Lower lobe of right lung (tissue), 2 donors: Measurements from ENCODE around the gene HRH4. TPM values are rescaled to one million over a fixed set of nuclear protein-coding genes. Genes with fewer than 3 reads are reported as not detected.

ENCODE experiments used
- ATAC-seq, 2 donors: fragments of 200-7000 bp; cut with Tn5 transposase; one replicate each; pipeline ENCODE4 v1.9.1; 2020 to 2022; ENCODE audit warnings: mild to moderate bottlenecking in 2 of 2, moderate library complexity in 2 of 2
- DNase-seq: peaks from one replicate; pipeline ENCODE4 v3.0.0-alpha.2; 2020
- H3K27ac ChIP-seq: fragments of 200-600 bp; one replicate; pipeline ENCODE4 v1.8.0; 2022
- H3K27me3 ChIP-seq: fragments of 200-600 bp; one replicate; pipeline ENCODE4 v1.8.0; 2022; ENCODE audit warnings: low read depth
- H3K36me3 ChIP-seq: fragments of 200-600 bp; one replicate; pipeline ENCODE4 v1.8.0; 2022; ENCODE audit warnings: mild to moderate bottlenecking
- H3K4me1 ChIP-seq: fragments of 200-600 bp; one replicate; pipeline ENCODE4 v1.8.0; 2022
- H3K4me3 ChIP-seq: fragments of 200-600 bp; one replicate; pipeline ENCODE4 v1.8.0; 2022; ENCODE audit warnings: mild to moderate bottlenecking
- H3K9me3 ChIP-seq: fragments of 200-600 bp; one replicate; pipeline ENCODE4 v1.8.0; 2022
- intact Hi-C: fragments of 100-400 bp; cut with DNase I; formaldehyde crosslinking; loops from one replicate; pipeline ENCODE4 v1.11.0; 2022
- total RNA-seq: library from RNA; stranded (reverse); fragmentation: NEBNext Ultra II Directional; extraction: Animal tissue kit (Norgen Biotek cat#: 25700); gene quantifications from one replicate; pipeline ENCODE4 v1.2.1, GENCODE V29; 2021
- TF ChIP-seq, protein P1 (sequence below): fragments of 200-600 bp; IDR thresholded peaks from one replicate; pipeline ENCODE4 v1.8.0; 2022; ENCODE audit warnings: antibody characterized with exemption, mild to moderate bottlenecking
- donor health status: DM: no; HTN: yes; CAD: no; lungs with severe emphysema.

Gene HRH4
- total RNA-seq, 1 donor from 2014 or later: 2.0 TPM

DNA sequence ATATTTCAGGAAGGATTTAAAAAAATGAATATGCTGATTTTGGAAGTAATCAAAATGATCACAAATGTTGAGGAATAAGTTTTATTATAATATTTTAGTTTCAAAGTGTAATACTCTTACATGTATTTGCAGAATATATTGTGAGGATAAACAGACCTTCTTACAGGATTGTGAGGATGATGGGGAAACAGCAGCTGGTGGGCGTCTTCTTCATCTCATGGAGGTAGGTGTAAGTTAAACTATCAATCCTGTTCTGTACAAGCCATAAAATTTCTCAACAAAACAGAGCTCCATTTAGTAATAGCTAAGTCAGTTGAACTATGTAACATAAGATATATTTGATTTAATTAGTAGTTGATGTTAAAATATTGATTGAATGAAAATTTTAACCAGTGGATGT, 12.5 kb upstream of the HRH4 start:
- Histone ChIP-seq H3K4me3 (no peak overlapping the region), H3K4me1 (no peaks in the 10 kb centered on the region), H3K27me3 (no peaks in the 10 kb centered on the region), H3K36me3 (peaks cover 79% of the 10 kb centered on the region), H3K27ac (no peak overlapping the region), H3K9me3 (no peaks in the 10 kb centered on the region)
- TF ChIP-seq, protein P1, sequence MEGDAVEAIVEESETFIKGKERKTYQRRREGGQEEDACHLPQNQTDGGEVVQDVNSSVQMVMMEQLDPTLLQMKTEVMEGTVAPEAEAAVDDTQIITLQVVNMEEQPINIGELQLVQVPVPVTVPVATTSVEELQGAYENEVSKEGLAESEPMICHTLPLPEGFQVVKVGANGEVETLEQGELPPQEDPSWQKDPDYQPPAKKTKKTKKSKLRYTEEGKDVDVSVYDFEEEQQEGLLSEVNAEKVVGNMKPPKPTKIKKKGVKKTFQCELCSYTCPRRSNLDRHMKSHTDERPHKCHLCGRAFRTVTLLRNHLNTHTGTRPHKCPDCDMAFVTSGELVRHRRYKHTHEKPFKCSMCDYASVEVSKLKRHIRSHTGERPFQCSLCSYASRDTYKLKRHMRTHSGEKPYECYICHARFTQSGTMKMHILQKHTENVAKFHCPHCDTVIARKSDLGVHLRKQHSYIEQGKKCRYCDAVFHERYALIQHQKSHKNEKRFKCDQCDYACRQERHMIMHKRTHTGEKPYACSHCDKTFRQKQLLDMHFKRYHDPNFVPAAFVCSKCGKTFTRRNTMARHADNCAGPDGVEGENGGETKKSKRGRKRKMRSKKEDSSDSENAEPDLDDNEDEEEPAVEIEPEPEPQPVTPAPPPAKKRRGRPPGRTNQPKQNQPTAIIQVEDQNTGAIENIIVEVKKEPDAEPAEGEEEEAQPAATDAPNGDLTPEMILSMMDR: no peak
- intact Hi-C loops: no loop called here
- ATAC-seq (no peak), DNase-seq (no peak)

DNA sequence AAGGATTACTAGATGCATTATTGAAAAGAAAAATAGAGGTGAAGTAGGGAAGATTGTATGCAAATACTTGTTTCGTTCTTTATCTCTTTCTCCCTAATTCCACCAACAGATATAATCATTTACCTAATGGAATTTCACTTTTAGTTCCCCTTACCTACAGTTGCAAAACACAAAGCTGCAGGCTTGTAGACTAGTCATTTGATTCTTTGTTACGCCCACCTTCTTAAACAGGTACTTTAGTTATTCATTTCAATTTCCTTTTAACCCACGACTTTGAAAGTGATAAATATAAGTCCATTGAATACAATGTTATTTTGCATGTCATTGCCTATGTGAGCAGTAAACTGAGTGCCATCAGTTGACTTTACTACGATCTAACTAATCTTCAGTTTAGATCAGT, 3.9 kb upstream of the HRH4 start:
- Histone ChIP-seq H3K9me3 (no peaks in the 10 kb centered on the region), H3K27me3 (no peaks in the 10 kb centered on the region), H3K36me3 (peaks cover 4% of the 10 kb centered on the region), H3K4me1 (no peaks in the 10 kb centered on the region), H3K4me3 (no peak overlapping the region), H3K27ac (no peak overlapping the region)
- intact Hi-C loops: no loop called here
- ATAC-seq: no peak
- TF ChIP-seq, protein P1: no peak
- DNase-seq: no peak

DNA sequence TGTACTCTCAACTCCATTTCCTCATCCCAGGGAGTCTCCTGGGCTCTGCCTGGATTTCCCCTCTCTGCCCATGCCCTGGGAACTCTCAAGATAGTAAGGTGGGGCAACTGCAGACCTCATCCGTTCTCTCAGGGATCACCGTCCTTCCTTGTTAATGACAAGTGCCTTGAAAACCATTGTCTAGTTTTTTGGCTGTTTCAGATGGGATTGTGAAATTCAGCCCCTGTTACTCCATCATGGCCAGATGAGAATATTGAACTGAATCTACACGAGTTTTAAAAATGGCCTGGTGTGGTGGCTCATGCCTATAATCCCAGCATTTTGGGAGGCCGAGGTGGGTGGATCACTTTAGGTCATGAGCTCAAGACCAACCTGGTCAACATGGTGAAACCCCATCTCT, 665 bp upstream of the HRH4 start:
- DNase-seq (no peak), ATAC-seq (no peak)
- intact Hi-C loops: no loop called here
- Histone ChIP-seq H3K27ac (no peak overlapping the region), H3K4me3 (no peak overlapping the region), H3K4me1 (no peaks in the 10 kb centered on the region), H3K36me3 (no peaks in the 10 kb centered on the region), H3K27me3 (no peaks in the 10 kb centered on the region), H3K9me3 (no peaks in the 10 kb centered on the region)
- TF ChIP-seq, protein P1: no peak

DNA sequence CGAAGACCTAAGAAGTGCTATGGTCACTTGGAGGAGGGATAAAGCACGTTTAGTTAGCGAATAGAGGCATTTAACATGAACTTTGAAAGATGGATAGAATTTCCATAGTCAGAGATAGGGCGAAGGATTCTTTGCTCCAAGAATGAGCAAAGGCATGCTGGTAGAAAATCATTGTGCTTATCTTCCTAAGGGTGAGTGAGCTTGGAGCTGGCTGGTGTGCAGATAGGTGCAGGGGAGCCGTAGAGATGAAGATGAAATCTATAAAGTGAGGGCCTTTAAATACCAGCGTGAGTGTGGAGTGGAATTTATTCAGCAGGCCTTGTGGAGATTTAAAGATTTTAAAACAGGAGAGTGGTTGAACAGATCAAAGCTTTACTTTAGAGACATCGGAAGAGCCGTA, 1.6 kb downstream of the HRH4 start:
- TF ChIP-seq, protein P1: no peak
- Histone ChIP-seq H3K27ac (no peak overlapping the region), H3K4me3 (no peak overlapping the region), H3K27me3 (no peaks in the 10 kb centered on the region), H3K9me3 (no peaks in the 10 kb centered on the region), H3K4me1 (no peaks in the 10 kb centered on the region), H3K36me3 (no peaks in the 10 kb centered on the region)
- ATAC-seq (no peak), DNase-seq (no peak)
- intact Hi-C loops: no loop called here

DNA sequence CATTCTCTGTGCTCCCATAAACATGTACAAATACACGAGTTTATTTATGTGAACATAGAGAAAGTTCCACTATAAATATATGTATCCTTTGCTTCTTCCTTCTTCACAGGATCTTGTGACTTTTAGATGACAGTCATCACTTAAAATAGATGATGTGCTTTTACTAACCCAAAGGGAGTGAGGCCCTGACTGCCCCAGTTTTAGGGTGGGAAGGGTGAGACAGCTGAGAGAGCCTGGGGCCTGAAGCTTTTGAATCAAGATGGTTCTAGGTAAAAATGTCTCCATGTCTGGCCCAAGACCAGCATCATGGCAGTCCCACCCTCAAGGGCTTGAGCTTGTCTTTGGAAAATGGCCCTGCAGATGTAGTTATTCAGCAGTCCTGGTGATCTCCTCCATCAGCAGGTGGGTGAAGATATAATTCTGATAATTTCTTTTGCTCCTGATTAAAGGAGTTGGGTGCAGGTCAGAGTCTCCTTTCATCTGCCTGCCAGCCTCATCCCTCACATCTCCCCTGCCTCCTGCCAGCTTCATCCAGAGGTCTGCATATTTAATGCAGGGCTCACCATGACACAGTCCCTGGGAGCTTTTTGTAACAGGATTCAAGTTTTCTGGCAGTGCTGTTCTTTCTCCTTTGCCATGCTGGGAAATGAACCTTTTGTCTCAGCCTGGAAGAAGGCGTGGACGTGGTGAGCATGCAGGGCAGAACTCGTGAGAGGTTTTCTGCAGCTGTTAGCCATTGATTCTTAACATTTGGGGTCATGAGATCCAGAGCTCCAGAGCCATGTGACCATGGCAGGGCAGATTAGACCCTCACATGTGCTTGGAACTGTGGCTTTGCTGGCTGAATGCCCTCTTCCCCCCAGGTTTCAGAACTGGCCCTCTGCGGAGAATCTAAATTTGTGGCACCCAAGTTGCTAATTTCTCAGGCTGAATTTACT, 2.7 kb downstream of the HRH4 start:
- no peaks in the 10 kb centered on the region for H3K36me3 ChIP-seq
- H3K27me3 ChIP-seq: no peaks in the 10 kb centered on the region
- intact Hi-C loops: no loop called here
- TF ChIP-seq, protein P1: no peak
- ATAC-seq (no peak), DNase-seq (no peak)
- H3K9me3 ChIP-seq: no peaks in the 10 kb centered on the region
- no peaks in the 10 kb centered on the region for H3K4me1 ChIP-seq
- H3K27ac ChIP-seq: no peak overlapping the region
- H3K4me3 ChIP-seq: no peak overlapping the region
